GM20000 (cell line): ENCODE data around the gene BLTP3A.

Experiments
- DNase-seq: peaks from one replicate; pipeline ENCODE4 v3.0.0; 2012; ENCODE audit warnings: low spot score
- CTCF ChIP-seq: IDR thresholded peaks from 2 replicates; pipeline ENCODE4 v1.5.1; 2012; ENCODE audit warnings: mild to moderate bottlenecking, control low read depth; ENCODE audit errors: extremely low read depth, missing control alignments

BLTP3A gene

DNA sequence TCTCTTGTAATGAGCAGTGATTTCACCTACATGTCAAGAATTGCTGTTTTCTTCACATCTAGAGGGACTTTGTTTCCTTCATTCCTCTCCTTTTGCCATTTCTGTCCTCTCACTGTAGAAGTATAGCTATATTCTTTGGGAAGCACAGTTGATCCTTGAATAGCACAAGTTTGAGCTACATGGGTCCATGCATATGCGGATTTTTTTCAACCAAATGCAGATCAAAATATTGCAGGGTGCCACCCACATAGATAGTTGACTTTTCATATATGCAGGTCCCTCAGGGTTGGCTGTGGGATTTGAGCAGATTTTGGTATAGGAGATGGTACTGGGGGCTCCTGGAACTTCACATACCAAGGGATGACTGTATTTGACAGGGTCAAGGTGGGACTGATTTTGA lies 41.1 kb downstream of the BLTP3A start:
- DNase-seq, result no peak
- TF ChIP-seq CTCF, result no peak

DNA sequence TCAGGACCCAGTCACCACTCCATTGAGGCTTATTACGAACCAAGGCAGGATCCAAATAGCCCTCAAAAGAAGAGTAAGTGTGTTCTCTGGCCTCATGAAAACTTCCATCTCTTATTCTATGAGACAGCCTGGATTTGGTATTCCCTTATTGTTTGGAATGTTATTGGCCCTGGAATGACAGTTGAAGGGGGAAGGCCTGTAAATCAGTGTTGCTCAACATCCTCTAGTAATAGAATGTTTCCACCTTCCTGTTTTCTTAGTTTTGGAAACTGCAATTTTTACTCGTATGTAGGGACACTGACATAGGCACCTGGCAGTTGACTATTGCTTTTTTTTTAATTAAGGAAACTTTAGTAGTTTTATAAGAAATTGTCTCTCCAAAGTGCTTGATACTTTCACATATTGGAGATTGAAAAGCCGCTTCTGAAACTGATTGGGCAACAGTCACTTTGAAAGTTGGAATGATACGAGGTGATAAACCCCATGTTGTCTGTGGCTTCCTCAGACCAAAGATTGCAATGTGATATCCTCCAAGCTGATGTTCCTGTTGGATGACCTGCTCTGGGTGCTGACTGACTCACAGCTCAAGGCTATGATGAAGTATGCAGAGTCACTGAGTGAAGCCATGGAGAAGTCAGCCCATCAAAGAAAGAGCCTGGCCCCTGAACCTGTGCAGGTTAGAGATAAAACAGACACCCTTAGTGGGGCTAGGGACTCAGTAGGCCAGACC lies 43.1 kb downstream of the BLTP3A start:
- no peak for DNase-seq
- TF ChIP-seq CTCF, result no peak

- DNase-seq, result no peak
- no peak for TF ChIP-seq CTCF
These were observed 44.1 kb downstream of the BLTP3A start for GRCh38 chr6:34836008-34836407.

- no peak for DNase-seq
- TF ChIP-seq CTCF, result no peak
These were observed 44.6 kb downstream of the BLTP3A start for GRCh38 chr6:34836451-34836850.

GRCh38 chr6:34837528-34837927 lies 45.6 kb downstream of the BLTP3A start:
- no peak for DNase-seq
- no peak for TF ChIP-seq CTCF

DNA sequence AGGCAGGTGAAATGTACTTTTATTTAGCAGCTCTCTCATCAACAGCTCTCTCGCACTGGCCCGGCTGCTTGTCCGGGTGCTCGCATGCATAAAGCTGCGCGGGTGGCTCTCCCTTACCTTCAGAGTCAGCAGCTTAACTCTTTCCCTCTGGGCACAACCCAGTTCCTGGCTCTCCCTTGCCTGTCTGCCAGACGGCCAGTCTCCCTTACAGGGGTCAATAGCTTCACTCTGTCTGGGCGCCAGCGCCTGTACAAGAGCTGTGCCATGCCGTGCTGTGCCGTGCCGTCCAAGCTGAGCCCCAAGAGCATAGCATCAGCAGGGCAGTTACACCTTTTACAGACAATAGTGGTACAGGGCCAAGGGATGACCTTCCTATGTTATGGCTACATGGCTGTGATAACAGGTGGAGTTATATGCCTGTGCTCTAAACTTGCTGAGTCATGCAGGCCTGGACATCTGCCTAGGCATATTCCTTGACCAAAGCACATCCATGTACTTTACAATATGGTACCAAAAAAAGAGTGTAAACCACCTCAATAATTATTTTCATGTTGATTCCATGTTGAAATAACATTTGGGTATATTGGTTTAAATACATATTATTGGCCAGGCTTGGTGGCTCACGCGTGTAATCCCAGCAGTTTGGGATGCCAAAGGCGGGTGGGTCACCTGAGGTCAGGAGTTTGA lies 47.9 kb downstream of the BLTP3A start:
- no peak for TF ChIP-seq CTCF
- DNase-seq, result no peak
